H1 (cell line): ENCODE measurements around the gene SLC26A11. TPM values are rescaled to one million over a fixed set of nuclear protein-coding genes. Genes with fewer than 3 reads are reported as not detected.

Source experiments
- CTCF ChIA-PET: fragments of 300-600 bp; sonication (Branson Sonifier 250); formaldehyde crosslinking; loops from one replicate; lab custom pipeline; 2021; ENCODE audit not compliant: partially characterized antibody; lab: Charles Lee
- POLR2A ChIA-PET: fragments of 300-600 bp; sonication (Branson Sonifier 250); formaldehyde crosslinking; loops from one replicate; lab custom pipeline; 2021; ENCODE audit warnings: inconsistent platforms; ENCODE audit not compliant: partially characterized antibody; lab: Charles Lee
- DNase-seq, 2 experiments: peaks; one replicate each; pipeline versions ENCODE4 v3.0.0 to v3.0.0-alpha.2; 2010 to 2022; ENCODE audit warnings: low spot score in 2 of 2, low read depth in 1 of 2, mixed read lengths in 1 of 2
- FAIRE-seq: peaks from 2 replicates; lab custom pipeline; 2011; peaks lifted over from hg19 to GRCh38; lab: Jason Lieb, UNC
- H2AFZ ChIP-seq: 2 replicates; pipeline ENCODE4 v1.8.1; 2012; ENCODE audit warnings: low read length, inconsistent platforms
- H2AK5ac ChIP-seq: 2 replicates; pipeline ENCODE4 v1.6.1; 2013; ENCODE audit warnings: low read depth, low read length
- H2BK120ac ChIP-seq: replicated peaks from 2 replicates; pipeline ENCODE3; 2013; ENCODE audit warnings: low read depth, low read length, inconsistent platforms
- H2BK12ac ChIP-seq: 2 replicates; pipeline ENCODE4 v1.6.1; 2013; ENCODE audit warnings: low read depth, low read length
- H2BK15ac ChIP-seq: 2 replicates; pipeline ENCODE4 v1.6.1; 2013; ENCODE audit warnings: low read length
- H2BK20ac ChIP-seq: 2 replicates; pipeline ENCODE4 v1.6.1; 2013; ENCODE audit warnings: low read length
- H2BK5ac ChIP-seq: 2 replicates; pipeline ENCODE4 v1.6.1; 2013; ENCODE audit warnings: low read depth, low read length
- H3K14ac ChIP-seq: 2 replicates; pipeline ENCODE4 v1.6.1; 2013; ENCODE audit warnings: inconsistent platforms; ENCODE audit not compliant: insufficient read length
- H3K18ac ChIP-seq: 2 replicates; pipeline ENCODE4 v1.6.1; 2013; ENCODE audit warnings: low read length; ENCODE audit errors: extremely low read depth
- H3K23ac ChIP-seq: 2 replicates; pipeline ENCODE4 v1.6.1; 2013; ENCODE audit warnings: inconsistent platforms; ENCODE audit not compliant: insufficient read length
- H3K23me2 ChIP-seq: 2 replicates; pipeline ENCODE4 v1.6.1; 2013; ENCODE audit warnings: low read depth, low read length
- H3K27ac ChIP-seq: 2 replicates; pipeline ENCODE4 v1.6.1; 2011; ENCODE audit warnings: low read depth, low read length, inconsistent platforms
- H3K27me3 ChIP-seq, 4 experiments: replicated peaks in 1 of 4; 1 replicate in 1 of 4; 2 replicates in 3 of 4; pipeline versions ENCODE4 v1.6.1 to v1.8.1; 2011 to 2013; ENCODE audit warnings: low read length in 3 of 4, mild to moderate bottlenecking in 3 of 4, inconsistent platforms in 2 of 4, mixed read lengths in 2 of 4, moderate library complexity in 1 of 4; ENCODE audit not compliant: control insufficient read depth in 3 of 4, insufficient read depth in 3 of 4; ENCODE audit errors: extremely low read depth in 1 of 4
- H3K36me3 ChIP-seq, 4 experiments: 2 replicates each; pipeline versions ENCODE4 v1.6.1 to v1.8.1; 2011 to 2013; ENCODE audit warnings: mild to moderate bottlenecking in 4 of 4, low read length in 3 of 4, moderate library complexity in 2 of 4, control low read depth in 1 of 4, inconsistent platforms in 1 of 4; ENCODE audit not compliant: insufficient read depth in 4 of 4, control insufficient read depth in 2 of 4
- H3K4ac ChIP-seq: replicated peaks from 2 replicates; pipeline ENCODE3; 2013; ENCODE audit warnings: low read length, low read depth, mixed read lengths, inconsistent platforms; ENCODE audit not compliant: insufficient read length
- H3K4me1 ChIP-seq, 4 experiments: replicated peaks in 1 of 4; 1 replicate in 1 of 4; 2 replicates in 3 of 4; pipeline versions ENCODE4 v1.6.1 to v1.8.1; 2011 to 2013; ENCODE audit warnings: low read length in 3 of 4, inconsistent platforms in 2 of 4, mixed read lengths in 1 of 4; ENCODE audit not compliant: insufficient read depth in 4 of 4, control insufficient read depth in 3 of 4
- H3K4me2 ChIP-seq, 2 experiments: 2 replicates each; pipeline versions ENCODE4 v1.6.1 to v1.8.1; 2011 to 2013; ENCODE audit warnings: low read depth in 2 of 2, low read length in 2 of 2, control low read depth in 1 of 2, inconsistent platforms in 1 of 2, mild to moderate bottlenecking in 1 of 2; ENCODE audit not compliant: insufficient read depth in 1 of 2
- H3K4me3 ChIP-seq, 4 experiments: fragments of 200-600, 300-600 bp in 1 of 4; sonication (generic), shearing (Covaris generic), sonication (Bioruptor Twin) in 1 of 4; 2 replicates each; pipeline versions ENCODE4 v1.5.1 to v1.8.1; 2011 to 2016; ENCODE audit warnings: low read length in 4 of 4, low read depth in 3 of 4, control low read depth in 2 of 4, inconsistent platforms in 2 of 4, mild to moderate bottlenecking in 2 of 4, mixed read lengths in 1 of 4, moderate library complexity in 1 of 4; ENCODE audit not compliant: insufficient read depth in 2 of 4; ENCODE audit errors: extremely low read depth in 1 of 4
- H3K56ac ChIP-seq: replicated peaks from 2 replicates; pipeline ENCODE3; 2013; ENCODE audit warnings: low read depth, mild to moderate bottlenecking, mixed read lengths, low read length, inconsistent platforms; ENCODE audit not compliant: insufficient read length
- H3K79me1 ChIP-seq: 2 replicates; pipeline ENCODE4 v1.6.1; 2013; ENCODE audit warnings: low read depth, low read length, control low read depth
- H3K79me2 ChIP-seq, 2 experiments: 2 replicates each; pipeline versions ENCODE4 v1.6.1 to v1.8.1; 2012 to 2013; ENCODE audit warnings: low read length in 2 of 2, mild to moderate bottlenecking in 2 of 2, inconsistent platforms in 1 of 2; ENCODE audit not compliant: insufficient read depth in 2 of 2, control insufficient read depth in 1 of 2
- H3K9ac ChIP-seq, 4 experiments: replicated peaks in 1 of 4; 1 replicate in 1 of 4; 2 replicates in 3 of 4; pipeline versions ENCODE4 v1.6.1 to v1.8.1; 2011 to 2013; ENCODE audit warnings: low read depth in 3 of 4, low read length in 3 of 4, control low read depth in 2 of 4, mild to moderate bottlenecking in 2 of 4, moderate library complexity in 2 of 4, inconsistent platforms in 1 of 4; ENCODE audit errors: extremely low read depth in 1 of 4
- H3K9me3 ChIP-seq, 2 experiments: 2 replicates each; pipeline versions ENCODE4 v1.6.1 to v1.8.1; 2012 to 2013; ENCODE audit warnings: mild to moderate bottlenecking in 2 of 2, moderate library complexity in 2 of 2, control low read depth in 1 of 2, inconsistent platforms in 1 of 2, low read depth in 1 of 2, low read length in 1 of 2, mixed read lengths in 1 of 2; ENCODE audit not compliant: insufficient read depth in 2 of 2
- H4K20me1 ChIP-seq, 2 experiments: replicated peaks in 1 of 2; 2 replicates each; pipeline versions ENCODE3 to v1.8.1; 2011 to 2013; ENCODE audit warnings: inconsistent platforms in 2 of 2, low read length in 2 of 2, mild to moderate bottlenecking in 1 of 2; ENCODE audit not compliant: insufficient read depth in 2 of 2, control insufficient read depth in 1 of 2
- H4K5ac ChIP-seq: 2 replicates; pipeline ENCODE4 v1.6.1; 2013; ENCODE audit warnings: low read length, low read depth, mixed read lengths, inconsistent platforms; ENCODE audit not compliant: insufficient read length
- H4K8ac ChIP-seq: 2 replicates; pipeline ENCODE4 v1.8.0; 2013; ENCODE audit warnings: mild to moderate bottlenecking, moderate library complexity, low read length, inconsistent platforms; ENCODE audit not compliant: insufficient read depth; ENCODE audit errors: extremely low read depth
- H4K91ac ChIP-seq: replicated peaks from 2 replicates; pipeline ENCODE3; 2013; ENCODE audit warnings: low read length, mixed read lengths, inconsistent platforms; ENCODE audit not compliant: insufficient read length
- CHD1 ChIP-seq: IDR thresholded peaks from 2 replicates; pipeline ENCODE4 v1.6.1; 2012; ENCODE audit warnings: low read depth, low read length, improper control_type of control experiment
- CTBP2 ChIP-seq: IDR thresholded peaks from 2 replicates; pipeline ENCODE4 v1.7.0; 2011; ENCODE audit warnings: borderline replicate concordance, mild to moderate bottlenecking, moderate library complexity, mixed read lengths, low read length; ENCODE audit not compliant: insufficient read depth, insufficient read length
- GABPA ChIP-seq: IDR thresholded peaks from 2 replicates; pipeline ENCODE4 v1.6.1; 2011; ENCODE audit warnings: mild to moderate bottlenecking, low read length, moderate library complexity, borderline replicate concordance; ENCODE audit not compliant: insufficient read depth
- GTF2F1 ChIP-seq: IDR thresholded peaks from 2 replicates; pipeline ENCODE4 v1.6.1; 2012; ENCODE audit warnings: low read depth, low read length, improper control_type of control experiment, borderline replicate concordance
- JUND ChIP-seq: IDR thresholded peaks from 2 replicates; pipeline ENCODE4 v1.6.1; 2011; ENCODE audit warnings: mild to moderate bottlenecking, improper control_type of control experiment, low read length
- POLR2AphosphoS5 ChIP-seq: IDR thresholded peaks from 2 replicates; pipeline ENCODE4 v1.6.1; 2011; ENCODE audit warnings: low read depth, low read length
- RBBP5 ChIP-seq: IDR thresholded peaks from 2 replicates; pipeline ENCODE4 v1.7.1; 2012; ENCODE audit warnings: low read depth, mild to moderate bottlenecking, inconsistent platforms, low read length, moderate library complexity, borderline replicate concordance
- SAP30 ChIP-seq: fragments of 300-600 bp; sonication (generic); IDR thresholded peaks from 2 replicates; pipeline ENCODE4 v1.7.1; 2012; ENCODE audit warnings: low read length, moderate library complexity, mild to moderate bottlenecking, inconsistent platforms; ENCODE audit not compliant: insufficient read depth, insufficient replicate concordance
- SP1 ChIP-seq: IDR thresholded peaks from 2 replicates; pipeline ENCODE4 v1.6.1; 2011; ENCODE audit warnings: low read depth, low read length
- TBP ChIP-seq: IDR thresholded peaks from 2 replicates; pipeline ENCODE4 v1.6.1; 2011; ENCODE audit warnings: low read depth, low read length, improper control_type of control experiment
- TEAD4 ChIP-seq: IDR thresholded peaks from 2 replicates; pipeline ENCODE4 v1.6.1; 2012; ENCODE audit warnings: low read depth, low read length, inconsistent platforms, mixed read lengths
- WGBS, 2 experiments: shearing (Covaris generic) in 1 of 2; methylation state at CpG; one replicate each; pipeline versions ENCODE4 v1.1.6 to v1.1.7; 2013 to 2015; ENCODE audit warnings: low lambda C conversion rate in 2 of 2, mixed read lengths in 2 of 2, inconsistent platforms in 1 of 2, low coverage in 1 of 2, missing lambda C conversion rate in 1 of 2; ENCODE audit not compliant: insufficient replicate concordance in 2 of 2, insufficient coverage in 1 of 2, insufficient read length in 1 of 2; ENCODE audit errors: extremely low coverage in 1 of 2, missing lambda C conversion rate in 1 of 2; 5-methylcytosine and 5-hydroxymethylcytosine counted together
- polyA plus RNA-seq, 7 experiments: library from polyadenylated mRNA; depleted of rRNA in 3 of 7; stranded (reverse) in 5 of 7; unstranded in 2 of 7; fragments of >200 nt in 5 of 7; fragments of 200-250 nt in 2 of 7; gene quantifications; 1 replicate in 5 of 7; 2 replicates in 1 of 7; 4 replicates in 1 of 7; pipeline versions ENCODE4 v1.2.1 to v1.2.3, GENCODE V29; 2011 to 2013; ENCODE audit warnings: missing spikeins in 2 of 7, mixed read lengths in 2 of 7
- total RNA-seq: library from RNA; stranded (reverse); fragmentation: NEBNext Ultra II Directional; extraction: Animal tissue kit (Norgen Biotek cat#: 25700); gene quantifications from 2 replicates; pipeline ENCODE4 v1.2.1, GENCODE V29; 2021
- TF ChIP-seq, protein P1 (sequence below): IDR thresholded peaks from 2 replicates; pipeline ENCODE4 v1.6.1; 2012; ENCODE audit warnings: inconsistent platforms

The SLC26A11 gene
- total and polyA plus RNA-seq, 2 of the 8 experiments (the other 6 are each of a cell fraction or from before 2014, with no cell fraction given) = 15.5 to 25.9 TPM

DNA sequence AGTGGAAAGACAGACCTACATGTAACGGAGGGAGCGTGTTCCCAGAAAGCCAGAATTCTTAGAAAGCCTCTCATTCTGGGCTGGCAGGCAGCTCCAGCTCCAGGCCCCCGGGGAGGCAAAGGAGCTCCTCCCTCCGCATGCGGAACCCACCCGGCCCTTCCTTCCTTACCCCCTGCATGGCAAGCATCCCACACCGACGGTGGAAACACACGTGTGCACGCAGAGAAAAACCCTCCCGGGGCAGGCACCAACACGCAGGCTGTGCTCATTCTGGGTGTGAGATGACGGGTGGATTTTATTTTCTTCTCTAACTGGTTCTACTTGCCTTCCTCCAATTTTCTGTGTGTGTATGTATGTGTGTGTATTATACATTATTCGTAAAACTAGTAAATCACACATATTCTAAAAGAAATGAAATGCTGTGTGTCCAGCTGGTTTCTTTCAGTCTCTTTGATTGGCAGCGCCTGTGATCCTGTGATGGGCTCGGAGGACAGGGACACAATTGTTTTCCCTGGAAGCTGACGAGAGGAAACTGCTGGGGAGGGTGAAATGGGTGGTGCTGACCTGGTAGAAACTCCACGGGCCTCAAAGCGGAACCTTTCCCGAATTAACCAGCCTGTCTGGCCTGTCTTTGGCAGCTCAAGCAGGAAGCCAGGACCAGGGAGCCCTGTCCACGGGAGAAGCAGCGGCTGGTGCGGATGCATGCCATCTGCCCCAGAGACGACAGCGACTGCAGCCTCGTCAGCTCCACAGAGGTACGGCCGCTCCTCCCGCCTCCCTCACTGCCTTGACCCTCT is 28.2 kb upstream of the SLC26A11 start:
- H4K5ac ChIP-seq = no peak overlapping the region
- no peaks in the 10 kb centered on the region for H3K79me2 ChIP-seq
- no peak overlapping the region for H3K56ac ChIP-seq
- no peaks in the 10 kb centered on the region for H3K79me1 ChIP-seq
- no peak overlapping the region for H3K9ac ChIP-seq
- no peak overlapping the region for H2BK15ac ChIP-seq
- peak overlapping the region; percentile 35 for H4K8ac ChIP-seq
- H3K27me3 ChIP-seq = no peaks in the 10 kb centered on the region; a peak in 1 of 7 replicates
- ChIA-PET CTCF (interaction anchor here (0.6 to 8.0 kb wide), 26 partner anchors 8 to 200 kb away, joined by 3 to 90 read pairs (median 4); no protein-coding TSS in a partner anchor), POLR2A (interaction anchor here (0.6 to 2.0 kb wide), 4 partner anchors 9 to 143 kb away, joined by 3 to 9 read pairs (median 6); no protein-coding TSS in a partner anchor)
- no peaks in the 10 kb centered on the region for H3K23me2 ChIP-seq
- no peak overlapping the region for H3K23ac ChIP-seq
- H4K20me1 ChIP-seq = peaks cover 0 to 1% of the 10 kb centered on the region in 2 experiments
- no peak for TF ChIP-seq GABPA
- TF ChIP-seq SAP30 = no peak
- TF ChIP-seq RBBP5 = no peak
- no peak for TF ChIP-seq TBP
- TF ChIP-seq, protein P1, sequence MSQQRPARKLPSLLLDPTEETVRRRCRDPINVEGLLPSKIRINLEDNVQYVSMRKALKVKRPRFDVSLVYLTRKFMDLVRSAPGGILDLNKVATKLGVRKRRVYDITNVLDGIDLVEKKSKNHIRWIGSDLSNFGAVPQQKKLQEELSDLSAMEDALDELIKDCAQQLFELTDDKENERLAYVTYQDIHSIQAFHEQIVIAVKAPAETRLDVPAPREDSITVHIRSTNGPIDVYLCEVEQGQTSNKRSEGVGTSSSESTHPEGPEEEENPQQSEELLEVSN = no peak
- no peak for TF ChIP-seq SP1
- no peak for TF ChIP-seq POLR2AphosphoS5
- TF ChIP-seq GTF2F1 = no peak
- TF ChIP-seq TEAD4 = no peak
- TF ChIP-seq CHD1 = no peak
- no peak for TF ChIP-seq JUND
- TF ChIP-seq CTBP2 = no peak
- H2BK5ac ChIP-seq = no peak overlapping the region
- no peak overlapping the region for H2AFZ ChIP-seq
- H4K91ac ChIP-seq = no peak overlapping the region
- no peaks in the 10 kb centered on the region for H3K4me1 ChIP-seq
- H3K4ac ChIP-seq = no peak overlapping the region
- H3K18ac ChIP-seq = no peak overlapping the region
- no peak overlapping the region for H2BK20ac ChIP-seq
- DNase-seq (no peak), FAIRE-seq (no peak)
- H3K4me2 ChIP-seq = no peak overlapping the region
- H3K14ac ChIP-seq = no peak overlapping the region
- WGBS, 2 experiments = 89% methylated on average over 27 of the region's 29 CpGs; no CpG with 5 or more reads in 1 of the 2 experiments
- no peak overlapping the region for H2BK120ac ChIP-seq
- H3K36me3 ChIP-seq = no peaks in the 10 kb centered on the region
- no peak overlapping the region for H3K27ac ChIP-seq
- no peaks in the 10 kb centered on the region for H3K9me3 ChIP-seq
- no peak overlapping the region for H2BK12ac ChIP-seq
- no peak overlapping the region for H2AK5ac ChIP-seq
- no peak overlapping the region for H3K4me3 ChIP-seq
